OCI-LY1 (cell line): Measurements from ENCODE around the gene CAMTA2.
A peak's percentile ranks its signal among the peaks of the same experiment; 100 is the strongest.

Experiments
- H2AFZ ChIP-seq: fragments of 200-600 bp; sonication (generic), shearing (Covaris generic); 2 replicates; pipeline ENCODE4 v1.6.0; 2014; ENCODE audit warnings: antibody characterized with exemption, mild to moderate bottlenecking, low read length
- H3F3A ChIP-seq: fragments of 200-600 bp; sonication (generic), shearing (Covaris generic); 2 replicates; pipeline ENCODE4 v1.6.0; 2014; ENCODE audit warnings: mild to moderate bottlenecking, antibody characterized with exemption, low read length, moderate library complexity; ENCODE audit not compliant: insufficient read depth
- H3K27ac ChIP-seq: fragments of 200-600 bp; sonication (generic); 2 replicates; pipeline ENCODE4 v1.5.1; 2014; ENCODE audit warnings: low read length, mixed run types, mild to moderate bottlenecking, low read depth; ENCODE audit not compliant: poor library complexity, severe bottlenecking
- H3K27me3 ChIP-seq: fragments of 200-600 bp; sonication (generic); 2 replicates; pipeline ENCODE4 v1.6.0; 2014; ENCODE audit warnings: antibody characterized with exemption, mild to moderate bottlenecking, low read length, moderate library complexity; ENCODE audit not compliant: insufficient read depth
- H3K36me3 ChIP-seq: fragments of 200-600 bp; sonication (generic); 2 replicates; pipeline ENCODE4 v1.6.1; 2014; ENCODE audit warnings: mild to moderate bottlenecking, antibody characterized with exemption, low read length, moderate library complexity, mixed read lengths; ENCODE audit not compliant: insufficient read depth
- H3K4me1 ChIP-seq: fragments of 200-600 bp; sonication (generic); 2 replicates; pipeline ENCODE4 v1.5.1; 2014; ENCODE audit warnings: mild to moderate bottlenecking, low read length, moderate library complexity; ENCODE audit not compliant: insufficient read depth, severe bottlenecking
- H3K4me2 ChIP-seq: fragments of 200-600 bp; sonication (generic), shearing (Covaris generic); 2 replicates; pipeline ENCODE4 v1.6.1; 2014; ENCODE audit warnings: low read length
- H3K4me3 ChIP-seq: fragments of 200-600 bp; sonication (generic); 2 replicates; pipeline ENCODE4 v1.5.1; 2014; ENCODE audit warnings: low read length, low read depth, mild to moderate bottlenecking, mixed read lengths; ENCODE audit not compliant: poor library complexity, severe bottlenecking
- H3K79me2 ChIP-seq: fragments of 200-600 bp; shearing (Covaris generic); 2 replicates; pipeline ENCODE4 v1.6.1; 2016; ENCODE audit warnings: mixed run types, low read length, mixed read lengths; ENCODE audit not compliant: insufficient read depth
- H3K9ac ChIP-seq: fragments of 200-600 bp; sonication (generic), shearing (Covaris generic); 2 replicates; pipeline ENCODE4 v1.6.1; 2014; ENCODE audit warnings: mild to moderate bottlenecking, low read length, mixed read lengths
- H3K9me2 ChIP-seq: fragments of 200-600 bp; sonication (generic), shearing (Covaris generic); 2 replicates; pipeline ENCODE4 v1.6.1; 2014; ENCODE audit warnings: low read depth, mild to moderate bottlenecking, low read length, mixed read lengths
- H3K9me3 ChIP-seq: fragments of 200-600 bp; shearing (Covaris generic); 2 replicates; pipeline ENCODE4 v1.6.1; 2014; ENCODE audit warnings: low read length, mixed read lengths
- H4K20me1 ChIP-seq: fragments of 200-600 bp; sonication (generic), shearing (Covaris generic); 2 replicates; pipeline ENCODE4 v1.6.0; 2016; ENCODE audit warnings: mild to moderate bottlenecking, low read length; ENCODE audit not compliant: insufficient read depth
- EZH2 ChIP-seq: fragments of 200-600 bp; sonication (generic), shearing (Covaris generic); IDR thresholded peaks from 2 replicates; pipeline ENCODE4 v1.8.0; 2017; ENCODE audit warnings: borderline replicate concordance, mixed run types, mild to moderate bottlenecking, antibody characterized with exemption, low read length, moderate library complexity, mixed read lengths
- TF ChIP-seq, protein P1 (sequence below): fragments of 200-600 bp; sonication (generic), shearing (Covaris generic); IDR thresholded peaks from 2 replicates; pipeline ENCODE4 v1.5.1; 2017; ENCODE audit warnings: mild to moderate bottlenecking, antibody characterized with exemption, low read length, moderate library complexity, mixed read lengths

The CAMTA2 gene

DNA sequence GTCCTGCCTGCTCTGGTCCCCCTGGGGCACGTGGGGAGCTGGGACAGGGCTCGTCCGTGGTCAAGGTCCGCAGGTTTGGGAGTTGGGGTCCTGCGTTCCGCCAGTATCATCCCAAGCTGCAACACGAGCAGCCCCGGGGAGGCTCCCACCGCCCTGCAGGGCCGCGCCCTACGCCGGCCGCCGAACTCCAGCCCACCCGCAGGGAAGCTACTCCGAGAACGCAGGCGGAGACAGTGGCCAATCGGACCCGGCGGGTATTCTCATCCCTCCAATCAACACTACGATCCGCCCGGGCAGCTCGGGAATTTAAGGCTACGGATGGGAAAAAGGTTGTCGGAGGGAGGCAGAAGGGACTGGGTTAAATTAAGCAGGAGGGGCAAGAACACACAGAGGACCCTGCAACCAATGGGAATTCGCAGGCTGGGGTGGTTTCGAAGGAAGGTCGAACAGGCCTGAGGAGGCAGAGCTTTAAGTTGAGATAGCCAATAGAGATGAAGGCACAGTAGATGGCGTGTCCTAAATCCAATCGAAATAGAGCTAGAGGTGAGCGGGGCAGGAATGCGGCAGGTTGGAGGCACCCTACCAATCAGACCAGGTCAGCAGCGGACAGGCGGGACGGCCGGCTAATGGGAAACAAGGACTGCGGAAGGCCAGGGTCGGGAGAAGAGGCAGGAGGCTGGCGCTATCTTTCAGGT, 20.5 kb downstream of the CAMTA2 start:
- Histone ChIP-seq H3K36me3 (peaks cover 37% of the 10 kb centered on the region; the same call in 1 of the 2 replicates), H3K79me2 (0 out of 2 replicates have a peak, but pooled peaks cover 3% of the 10 kb centered on the region), H3K4me2 (peak overlapping the region; percentile 81), H3K4me3 (peak overlapping the region; percentile 84), H3K27ac (peak overlapping the region; percentile 90), H3K4me1 (peaks cover 25% of the 10 kb centered on the region), H2AFZ (no peak overlapping the region), H3K9ac (peak overlapping the region; percentile 92), H3K9me2 (no peaks in the 10 kb centered on the region), H3F3A (no peaks in the 10 kb centered on the region), H3K27me3 (no peaks in the 10 kb centered on the region), H4K20me1 (no peaks in the 10 kb centered on the region), H3K9me3 (no peaks in the 10 kb centered on the region)
- TF ChIP-seq EZH2: no peak
- TF ChIP-seq, protein P1, sequence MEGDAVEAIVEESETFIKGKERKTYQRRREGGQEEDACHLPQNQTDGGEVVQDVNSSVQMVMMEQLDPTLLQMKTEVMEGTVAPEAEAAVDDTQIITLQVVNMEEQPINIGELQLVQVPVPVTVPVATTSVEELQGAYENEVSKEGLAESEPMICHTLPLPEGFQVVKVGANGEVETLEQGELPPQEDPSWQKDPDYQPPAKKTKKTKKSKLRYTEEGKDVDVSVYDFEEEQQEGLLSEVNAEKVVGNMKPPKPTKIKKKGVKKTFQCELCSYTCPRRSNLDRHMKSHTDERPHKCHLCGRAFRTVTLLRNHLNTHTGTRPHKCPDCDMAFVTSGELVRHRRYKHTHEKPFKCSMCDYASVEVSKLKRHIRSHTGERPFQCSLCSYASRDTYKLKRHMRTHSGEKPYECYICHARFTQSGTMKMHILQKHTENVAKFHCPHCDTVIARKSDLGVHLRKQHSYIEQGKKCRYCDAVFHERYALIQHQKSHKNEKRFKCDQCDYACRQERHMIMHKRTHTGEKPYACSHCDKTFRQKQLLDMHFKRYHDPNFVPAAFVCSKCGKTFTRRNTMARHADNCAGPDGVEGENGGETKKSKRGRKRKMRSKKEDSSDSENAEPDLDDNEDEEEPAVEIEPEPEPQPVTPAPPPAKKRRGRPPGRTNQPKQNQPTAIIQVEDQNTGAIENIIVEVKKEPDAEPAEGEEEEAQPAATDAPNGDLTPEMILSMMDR: no peak

DNA sequence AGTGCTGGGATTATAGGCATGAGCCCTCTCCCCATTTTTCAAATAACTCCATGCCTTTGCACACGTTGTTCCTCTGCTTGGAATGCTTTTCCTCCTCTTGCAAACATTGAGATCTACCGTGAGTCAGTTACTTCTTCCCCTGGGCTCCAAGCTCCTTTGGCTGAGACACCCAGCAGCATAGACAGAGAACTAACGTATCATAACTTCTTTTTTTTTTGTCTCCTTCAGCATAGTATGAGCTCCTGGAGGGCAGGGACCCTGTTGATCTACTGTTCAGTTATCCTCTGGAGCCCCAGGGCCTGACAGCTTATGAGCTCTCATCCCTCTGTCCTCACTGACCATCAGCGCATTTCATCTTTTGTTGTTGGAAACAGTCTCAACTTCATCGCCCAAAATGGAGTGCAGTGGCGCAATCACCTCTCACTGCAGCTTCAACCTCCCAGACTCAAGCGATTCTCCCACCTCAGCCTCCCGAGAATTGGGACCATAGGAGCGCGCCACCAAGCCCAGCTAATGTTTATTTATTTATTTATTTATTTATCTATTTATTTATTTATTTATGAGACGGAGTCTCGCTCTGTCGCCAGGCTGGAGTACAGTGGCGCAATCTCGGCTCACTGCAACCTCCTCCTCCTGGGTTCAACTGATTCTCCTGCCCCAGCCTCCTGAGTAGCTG, 22.0 kb downstream of the CAMTA2 start:
- Histone ChIP-seq H3K79me2 (0 out of 2 replicates have a peak, but pooled peaks cover 3% of the 10 kb centered on the region), H4K20me1 (no peaks in the 10 kb centered on the region), H3K27ac (no peak overlapping the region), H3K9ac (no peak overlapping the region), H3K9me2 (no peaks in the 10 kb centered on the region), H3K4me1 (peaks cover 25% of the 10 kb centered on the region), H3F3A (no peaks in the 10 kb centered on the region), H3K4me2 (no peak overlapping the region), H3K4me3 (no peak overlapping the region), H3K27me3 (no peaks in the 10 kb centered on the region), H3K9me3 (no peaks in the 10 kb centered on the region), H2AFZ (no peak overlapping the region), H3K36me3 (peaks cover 33% of the 10 kb centered on the region; the same call in 1 of the 2 replicates)
- TF ChIP-seq, protein P1: no peak
- TF ChIP-seq EZH2: no peak

DNA sequence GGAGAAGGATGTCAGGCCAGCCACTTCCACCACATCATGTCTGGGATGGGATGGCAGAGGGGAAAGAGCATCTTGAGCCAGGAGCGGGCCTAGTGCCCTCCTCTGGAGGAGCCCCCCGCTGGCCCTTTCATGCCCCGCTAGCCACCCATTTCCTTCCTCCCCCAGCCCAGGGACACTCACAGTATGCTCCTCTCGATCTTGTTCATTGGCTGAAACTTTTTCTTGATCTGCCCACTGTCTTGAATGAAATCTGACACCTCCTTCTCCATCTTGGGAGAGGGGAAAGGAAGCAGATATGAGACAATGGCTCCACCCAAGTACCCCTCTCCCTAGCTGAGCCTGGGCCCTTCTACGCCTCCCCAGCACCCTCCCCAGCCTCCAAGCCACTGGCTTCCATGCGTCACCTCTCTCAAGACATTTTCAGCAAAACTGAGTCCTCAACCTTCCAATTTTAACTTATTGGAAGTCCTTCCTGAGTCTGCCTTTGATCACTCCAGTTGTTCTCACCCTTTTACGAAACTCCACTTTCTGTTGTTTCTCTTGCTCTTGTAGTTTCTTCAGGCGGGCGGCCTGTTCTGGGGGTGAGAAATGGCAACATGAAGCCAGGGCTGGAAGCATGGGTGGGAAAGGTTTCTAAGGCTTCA, 27.1 kb downstream of the CAMTA2 start:
- Histone ChIP-seq H3K79me2 (no peaks in the 10 kb centered on the region), H4K20me1 (no peaks in the 10 kb centered on the region), H3F3A (no peaks in the 10 kb centered on the region), H3K9ac (no peak overlapping the region), H3K27me3 (no peaks in the 10 kb centered on the region), H3K4me1 (no peaks in the 10 kb centered on the region), H3K27ac (no peak overlapping the region), H3K4me3 (no peak overlapping the region), H3K36me3 (peaks cover 22% of the 10 kb centered on the region), H3K9me2 (no peaks in the 10 kb centered on the region), H2AFZ (no peak overlapping the region), H3K4me2 (no peak overlapping the region), H3K9me3 (no peaks in the 10 kb centered on the region)
- TF ChIP-seq, protein P1: no peak
- no peak for TF ChIP-seq EZH2
